Endodermal cell (in vitro differentiated cells): ENCODE measurements around the gene MTG2. TPM values are rescaled to one million over a fixed set of nuclear protein-coding genes. Genes with fewer than 3 reads are reported as not detected.

Source experiments
- DNase-seq: peaks from one replicate; pipeline ENCODE4 v3.0.0-alpha.2; 2017
- H3K27ac ChIP-seq: 2 replicates; pipeline ENCODE4 v1.5.1; 2013; ENCODE audit warnings: mild to moderate bottlenecking, low read depth, low read length, moderate library complexity
- H3K27me3 ChIP-seq: 2 replicates; pipeline ENCODE4 v1.6.1; 2013; ENCODE audit warnings: mild to moderate bottlenecking, low read length, moderate library complexity; ENCODE audit not compliant: insufficient read depth, control insufficient read depth, poor library complexity, severe bottlenecking
- H3K36me3 ChIP-seq: 2 replicates; pipeline ENCODE4 v1.7.0; 2013; ENCODE audit warnings: mild to moderate bottlenecking, low read length, moderate library complexity; ENCODE audit not compliant: control insufficient read depth, insufficient read depth
- H3K4me1 ChIP-seq: one replicate; pipeline ENCODE4 v1.7.0; 2013; ENCODE audit warnings: low read length; ENCODE audit not compliant: control insufficient read depth, insufficient read depth
- H3K4me3 ChIP-seq: 2 replicates; pipeline ENCODE4 v1.5.1; 2013; ENCODE audit warnings: mild to moderate bottlenecking, low read length, moderate library complexity
- H3K9ac ChIP-seq: 2 replicates; pipeline ENCODE4 v1.6.1; 2013; ENCODE audit warnings: mild to moderate bottlenecking, low read length, moderate library complexity; ENCODE audit not compliant: poor library complexity, severe bottlenecking; ENCODE audit errors: extremely low read depth
- H3K9me3 ChIP-seq: 2 replicates; pipeline ENCODE4 v1.6.1; 2013; ENCODE audit warnings: mild to moderate bottlenecking, low read length, moderate library complexity; ENCODE audit not compliant: control insufficient read depth
- H3K27ac Mint-ChIP-seq: 2 replicates; pipeline ENCODE4 v1.8.0; 2020; ENCODE audit warnings: mixed read lengths
- H3K27me3 Mint-ChIP-seq: 2 replicates; pipeline ENCODE4 v1.8.0; 2021; ENCODE audit warnings: mild to moderate bottlenecking, mixed read lengths; ENCODE audit not compliant: insufficient read depth
- H3K36me3 Mint-ChIP-seq: 2 replicates; pipeline ENCODE4 v1.8.0; 2020; ENCODE audit warnings: low read depth, mixed read lengths
- H3K4me1 Mint-ChIP-seq: 2 replicates; pipeline ENCODE4 v1.8.0; 2020; ENCODE audit warnings: mixed read lengths
- H3K4me3 Mint-ChIP-seq: 2 replicates; pipeline ENCODE4 v1.8.0; 2020; ENCODE audit warnings: mild to moderate bottlenecking, moderate library complexity, mixed read lengths
- H3K9me3 Mint-ChIP-seq: 2 replicates; pipeline ENCODE4 v1.8.0; 2020; ENCODE audit warnings: mild to moderate bottlenecking, mixed read lengths
- CTCF ChIP-seq: fragments of 200-600 bp; sonication (generic); conservative IDR thresholded peaks from 2 replicates; pipeline ENCODE4 v1.5.0; 2021; ENCODE audit warnings: antibody characterized with exemption, mild to moderate bottlenecking
- WGBS, 2 experiments: methylation state at CpG; one replicate each; pipeline versions ENCODE4 v1.1.5 to v1.1.7; 2013; ENCODE audit warnings: missing lambda C conversion rate in 2 of 2, mixed read lengths in 1 of 2; ENCODE audit not compliant: insufficient coverage in 1 of 2, insufficient read length in 1 of 2; 5-methylcytosine and 5-hydroxymethylcytosine counted together
- total RNA-seq, 2 donors: library from RNA; stranded (reverse); fragmentation: NEBNext Ultra II Directional in 1 of 2; extraction: Animal tissue kit (Norgen Biotek cat#: 25700) in 1 of 2; gene quantifications; 2 replicates in 1 of 2; 3 replicates in 1 of 2; pipeline ENCODE4 v1.2.1, GENCODE V29; 2021

MTG2 gene
- total RNA-seq, 2 donors from 2014 or later, result 28.2 to 29.6 TPM

- 92 to 97% methylated on average over 3 of the region's 3 CpGs for whole genome bisulfite sequencing, 2 experiments
- H3K9ac ChIP-seq, result no peak overlapping the region
- H3K36me3 ChIP-seq, result peaks cover 7% of the 10 kb centered on the region
- Mint-ChIP-seq H3K27me3 (no peaks in the 10 kb centered on the region), H3K4me1 (peaks cover 11% of the 10 kb centered on the region), H3K36me3 (peaks cover 5% of the 10 kb centered on the region), H3K4me3 (no peak overlapping the region), H3K27ac (peak overlapping the region; percentile 62), H3K9me3 (no peaks in the 10 kb centered on the region)
- no peaks in the 10 kb centered on the region for H3K27me3 ChIP-seq
- DNase-seq, result no peak
- no peak overlapping the region for H3K4me3 ChIP-seq
- TF ChIP-seq CTCF, result no peak
- no peaks in the 10 kb centered on the region for H3K9me3 ChIP-seq
- no peaks in the 10 kb centered on the region for H3K4me1 ChIP-seq
- H3K27ac ChIP-seq, result no peak overlapping the region
These were observed 3.2 kb downstream of the MTG2 start for GRCh38 chr20:62186096-62186426.

- H3K27ac Mint-ChIP-seq, result no peak overlapping the region
- Histone ChIP-seq H3K4me3 (no peak overlapping the region), H3K4me1 (no peaks in the 10 kb centered on the region), H3K27me3 (no peaks in the 10 kb centered on the region), H3K9ac (no peak overlapping the region), H3K27ac (no peak overlapping the region), H3K9me3 (no peaks in the 10 kb centered on the region), H3K36me3 (peaks cover 7% of the 10 kb centered on the region)
- DNase-seq, result no peak
- H3K27me3 Mint-ChIP-seq, result no peaks in the 10 kb centered on the region
- peaks cover 5% of the 10 kb centered on the region for H3K4me1 Mint-ChIP-seq
- peaks cover 5% of the 10 kb centered on the region for H3K36me3 Mint-ChIP-seq
- TF ChIP-seq CTCF, result no peak
- H3K4me3 Mint-ChIP-seq, result no peak overlapping the region
- 91 to 92% methylated on average over 4 to 13 of the region's 13 CpGs for WGBS, 2 experiments
- no peaks in the 10 kb centered on the region for H3K9me3 Mint-ChIP-seq
These were observed 4.3 kb downstream of the MTG2 start for GRCh38 chr20:62186887-62187866.

- H3K9me3 Mint-ChIP-seq, result no peaks in the 10 kb centered on the region
- H3K4me3 Mint-ChIP-seq, result no peak overlapping the region
- H3K27me3 Mint-ChIP-seq, result no peaks in the 10 kb centered on the region
- Histone ChIP-seq H3K36me3 (peaks cover 29% of the 10 kb centered on the region), H3K4me3 (no peak overlapping the region), H3K27me3 (no peaks in the 10 kb centered on the region), H3K4me1 (no peaks in the 10 kb centered on the region), H3K27ac (no peak overlapping the region), H3K9me3 (no peaks in the 10 kb centered on the region), H3K9ac (no peak overlapping the region)
- DNase-seq, result no peak
- TF ChIP-seq CTCF, result no peak
- H3K4me1 Mint-ChIP-seq, result no peaks in the 10 kb centered on the region
- H3K36me3 Mint-ChIP-seq, result peaks cover 9% of the 10 kb centered on the region
- WGBS, 2 experiments, result 90 to 97% methylated on average over 18 to 23 of the region's 25 CpGs
- H3K27ac Mint-ChIP-seq, result peak overlapping the region; percentile 4
These were observed 8.0 kb downstream of the MTG2 start for GRCh38 chr20:62190639-62191411.
